Measurements from ENCODE around the gene PDK1. TPM values are rescaled to one million over a fixed set of nuclear protein-coding genes. Genes with fewer than 3 reads are reported as not detected.

The PDK1 gene
- total and polyA plus RNA-seq, 2 experiments from 2014 or later, result 25.6 to 42.0 TPM

- Histone ChIP-seq H3K79me2 (replicated peaks; ENCODE audit: insufficient read depth) (no peaks in the 10 kb centered on the region), H3K27ac (ENCODE audit: low read depth) (no peak overlapping the region), H4K20me1 (replicated peaks; ENCODE audit: insufficient read depth) (no peaks in the 10 kb centered on the region), H3K36me3 (ENCODE audit: insufficient read depth) (0 out of 2 replicates have a peak, but pooled peaks cover 3% of the 10 kb centered on the region), H3K4me2 (no peak overlapping the region), H3K9me2 (ENCODE audit: insufficient read depth) (peaks cover 11% of the 10 kb centered on the region; the same call in 1 of the 2 replicates), H2AFZ (no peak overlapping the region), H3K4me3 (no peak overlapping the region), H3F3A (replicated peaks; ENCODE audit: low read depth) (no peaks in the 10 kb centered on the region), H3K4me1 (ENCODE audit: insufficient read depth) (no peaks in the 10 kb centered on the region), H3K27me3 (ENCODE audit: insufficient read depth) (no peaks in the 10 kb centered on the region)
- Mint-ChIP-seq H3K9me3 (peaks cover 25% of the 10 kb centered on the region), H3K4me1 (no peaks in the 10 kb centered on the region), H3K4me3 (no peak overlapping the region), H3K27me3 (ENCODE audit: insufficient read depth, low read depth, poor library complexity) (peaks cover 2% of the 10 kb centered on the region), H3K36me3 (ENCODE audit: low read depth) (peaks cover 27% of the 10 kb centered on the region), H3K27ac (no peak overlapping the region)
- TF ChIP-seq NANOG (IDR thresholded peaks at IDR 0.05; ENCODE audit: borderline replicate concordance) (no peak), POLR2AphosphoS5 (IDR thresholded peaks at IDR 0.05; ENCODE audit: low read depth) (no peak), CTCF (conservative IDR thresholded peaks at IDR 0.05; ENCODE audit: low read depth in 2 of 2) (no peak), JUNB (IDR thresholded peaks at IDR 0.05; ENCODE audit: unreplicated experiment) (no peak), ZNF462 (CRISPR knock-in tag; IDR thresholded peaks at IDR 0.05) (no peak), EZH2phosphoT487 (IDR thresholded peaks at IDR 0.05; ENCODE audit: unreplicated experiment) (no peak), STAT1 (IDR thresholded peaks at IDR 0.05; ENCODE audit: unreplicated experiment) (no peak), EZH2 (IDR thresholded peaks at IDR 0.05; ENCODE audit: low read depth, unreplicated experiment) (no peak), REST (IDR thresholded peaks at IDR 0.05; ENCODE audit: unreplicated experiment) (no peak), CREB1 (CRISPR knock-in tag; IDR thresholded peaks at IDR 0.05; ENCODE audit: low read depth) (no peak), ETS1 (IDR thresholded peaks at IDR 0.05) (no peak)
- DNase-seq (ENCODE audit: low spot score), result no peak
- no peak for ATAC-seq
Measured at GRCh38 chr2:172628085-172628484, 72.2 kb downstream of the PDK1 start.
